VCaP (cell line): ENCODE data around the gene HPS3.
A peak's percentile ranks its signal among the peaks of the same experiment; 100 is the strongest.

ENCODE experiments used
- H3K27ac ChIP-seq: fragments of 450-650 bp; 2 replicates; pipeline ENCODE4 v1.5.1; 2017
- TF ChIP-seq, protein P1 (sequence below): fragments of 450-650 bp; conservative IDR thresholded peaks from 2 replicates; pipeline ENCODE4 v1.5.1; 2017; ENCODE audit warnings: mild to moderate bottlenecking, moderate library complexity

HPS3 gene

GRCh38 chr3:149152420-149152819, 23.0 kb downstream of the HPS3 start:
- TF ChIP-seq, protein P1, sequence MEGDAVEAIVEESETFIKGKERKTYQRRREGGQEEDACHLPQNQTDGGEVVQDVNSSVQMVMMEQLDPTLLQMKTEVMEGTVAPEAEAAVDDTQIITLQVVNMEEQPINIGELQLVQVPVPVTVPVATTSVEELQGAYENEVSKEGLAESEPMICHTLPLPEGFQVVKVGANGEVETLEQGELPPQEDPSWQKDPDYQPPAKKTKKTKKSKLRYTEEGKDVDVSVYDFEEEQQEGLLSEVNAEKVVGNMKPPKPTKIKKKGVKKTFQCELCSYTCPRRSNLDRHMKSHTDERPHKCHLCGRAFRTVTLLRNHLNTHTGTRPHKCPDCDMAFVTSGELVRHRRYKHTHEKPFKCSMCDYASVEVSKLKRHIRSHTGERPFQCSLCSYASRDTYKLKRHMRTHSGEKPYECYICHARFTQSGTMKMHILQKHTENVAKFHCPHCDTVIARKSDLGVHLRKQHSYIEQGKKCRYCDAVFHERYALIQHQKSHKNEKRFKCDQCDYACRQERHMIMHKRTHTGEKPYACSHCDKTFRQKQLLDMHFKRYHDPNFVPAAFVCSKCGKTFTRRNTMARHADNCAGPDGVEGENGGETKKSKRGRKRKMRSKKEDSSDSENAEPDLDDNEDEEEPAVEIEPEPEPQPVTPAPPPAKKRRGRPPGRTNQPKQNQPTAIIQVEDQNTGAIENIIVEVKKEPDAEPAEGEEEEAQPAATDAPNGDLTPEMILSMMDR, result no peak
- H3K27ac ChIP-seq, result no peak overlapping the region

- H3K27ac ChIP-seq, result no peak overlapping the region
- TF ChIP-seq, protein P1, result no peak
These were observed 24.0 kb downstream of the HPS3 start for GRCh38 chr3:149153402-149153801.

- H3K27ac ChIP-seq, result no peak overlapping the region
- TF ChIP-seq, protein P1, result no peak
These were observed 31.4 kb downstream of the HPS3 start for GRCh38 chr3:149160754-149161300.

GRCh38 chr3:149162007-149162406, 32.6 kb downstream of the HPS3 start:
- TF ChIP-seq, protein P1, result no peak
- peak overlapping the region; percentile 17; the same call in 1 of the 2 replicates for H3K27ac ChIP-seq

DNA sequence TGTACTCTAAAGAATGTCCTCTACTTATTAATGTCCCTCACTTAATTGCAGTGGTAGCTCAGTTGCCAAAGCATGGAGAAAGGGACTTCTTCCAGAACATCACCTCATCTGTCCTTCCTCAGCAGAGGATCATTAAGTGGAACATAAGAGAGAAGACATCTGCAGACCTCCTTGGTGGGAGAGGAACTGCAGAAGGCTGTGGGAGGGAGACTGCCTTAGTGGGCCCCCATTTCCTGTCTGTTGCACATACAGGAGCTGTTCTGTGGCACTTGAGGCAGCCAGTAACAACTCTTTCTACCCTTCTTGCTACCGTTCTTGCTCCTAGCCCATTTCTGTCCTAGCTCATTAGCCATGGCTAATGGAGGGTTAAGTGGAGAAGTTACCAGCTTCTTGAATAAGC, 33.6 kb downstream of the HPS3 start:
- H3K27ac ChIP-seq, result no peak overlapping the region
- TF ChIP-seq, protein P1, result no peak

DNA sequence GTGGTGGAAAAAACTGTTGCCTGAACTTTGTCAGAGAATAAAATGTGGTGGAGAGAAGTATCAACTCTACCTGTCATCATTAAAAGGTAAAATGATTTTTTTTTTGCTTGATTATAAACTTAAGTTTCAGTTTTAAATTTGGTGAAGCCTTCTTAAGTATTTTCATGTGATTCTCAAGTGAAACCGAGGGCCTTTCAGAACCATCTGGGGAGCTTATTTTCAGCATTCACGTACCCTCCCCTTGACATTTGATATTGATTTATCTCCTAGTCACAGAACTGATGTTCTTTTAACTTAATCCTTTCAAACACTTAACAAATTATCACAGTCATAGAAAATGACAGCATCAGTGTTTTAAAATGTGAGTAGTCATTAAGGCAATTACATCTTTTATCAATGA, 38.5 kb downstream of the HPS3 start:
- TF ChIP-seq, protein P1, result no peak
- no peak overlapping the region for H3K27ac ChIP-seq

DNA sequence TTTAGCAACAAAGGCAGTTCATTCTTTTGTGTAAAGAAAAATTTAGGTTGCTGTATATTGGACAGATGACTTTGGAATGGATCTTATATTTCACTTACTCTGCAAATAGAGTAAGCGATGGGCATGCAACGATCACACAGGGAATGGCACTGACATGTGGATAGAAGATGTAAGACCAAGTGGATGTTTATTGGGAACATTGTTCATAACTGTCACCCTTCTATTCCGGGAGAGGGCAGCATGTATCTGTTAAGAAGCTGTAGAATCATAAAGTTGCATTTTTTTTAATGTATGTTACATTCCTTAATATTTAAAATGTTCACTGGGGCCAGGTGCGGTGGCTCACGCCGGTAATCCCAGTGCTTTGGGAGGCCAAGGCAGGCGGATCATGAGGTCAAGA, 41.2 kb downstream of the HPS3 start:
- no peak overlapping the region for H3K27ac ChIP-seq
- TF ChIP-seq, protein P1, result no peak
